ENCODE data around the gene KCNK4. TPM values are rescaled to one million over a fixed set of nuclear protein-coding genes. Genes with fewer than 3 reads are reported as not detected.
A peak's percentile ranks its signal among the peaks of the same experiment; 100 is the strongest.

The KCNK4 gene
- total and polyA plus RNA-seq, 12 donors, result 0.10 to 0.54 TPM; not detected in 10

DNA sequence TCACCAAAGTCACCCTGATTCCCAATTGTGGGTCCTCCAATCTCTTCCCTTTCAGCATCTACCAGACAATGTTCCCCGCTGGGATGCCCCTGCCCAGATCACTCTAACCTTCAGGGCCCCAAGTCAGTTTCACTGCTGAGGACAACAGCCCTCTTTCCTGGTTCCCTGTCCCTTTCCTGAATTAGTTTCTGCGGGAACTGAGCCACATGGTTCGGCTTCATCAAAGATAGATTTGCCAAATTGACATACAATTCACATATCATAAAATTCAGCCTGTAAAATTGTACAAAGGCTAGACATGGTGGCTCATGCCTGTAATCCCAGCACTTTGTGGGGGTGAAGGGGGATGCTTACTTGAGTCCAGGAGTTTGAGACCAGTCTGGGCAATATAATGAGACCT, 36.9 kb downstream of the KCNK4 start:
- no peaks in the 10 kb centered on the region for H3K27me3 ChIP-seq
- no peak overlapping the region for H3K27ac ChIP-seq
- H3K36me3 ChIP-seq (replicated peaks in 1 of 2), result no peaks in the 10 kb centered on the region
- TF ChIP-seq, protein P1, sequence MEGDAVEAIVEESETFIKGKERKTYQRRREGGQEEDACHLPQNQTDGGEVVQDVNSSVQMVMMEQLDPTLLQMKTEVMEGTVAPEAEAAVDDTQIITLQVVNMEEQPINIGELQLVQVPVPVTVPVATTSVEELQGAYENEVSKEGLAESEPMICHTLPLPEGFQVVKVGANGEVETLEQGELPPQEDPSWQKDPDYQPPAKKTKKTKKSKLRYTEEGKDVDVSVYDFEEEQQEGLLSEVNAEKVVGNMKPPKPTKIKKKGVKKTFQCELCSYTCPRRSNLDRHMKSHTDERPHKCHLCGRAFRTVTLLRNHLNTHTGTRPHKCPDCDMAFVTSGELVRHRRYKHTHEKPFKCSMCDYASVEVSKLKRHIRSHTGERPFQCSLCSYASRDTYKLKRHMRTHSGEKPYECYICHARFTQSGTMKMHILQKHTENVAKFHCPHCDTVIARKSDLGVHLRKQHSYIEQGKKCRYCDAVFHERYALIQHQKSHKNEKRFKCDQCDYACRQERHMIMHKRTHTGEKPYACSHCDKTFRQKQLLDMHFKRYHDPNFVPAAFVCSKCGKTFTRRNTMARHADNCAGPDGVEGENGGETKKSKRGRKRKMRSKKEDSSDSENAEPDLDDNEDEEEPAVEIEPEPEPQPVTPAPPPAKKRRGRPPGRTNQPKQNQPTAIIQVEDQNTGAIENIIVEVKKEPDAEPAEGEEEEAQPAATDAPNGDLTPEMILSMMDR (IDR thresholded peaks at IDR 0.05), result no peak
- no peak for TF ChIP-seq POLR2A (IDR thresholded peaks at IDR 0.05)
- 92 to 97% (median 94%) methylated on average over 3 of the region's 3 CpGs for whole genome bisulfite sequencing, 4 donors
- no peak for DNase-seq
- no peaks in the 10 kb centered on the region for H3K9me3 ChIP-seq (replicated peaks in 1 of 3)
- H3K4me1 ChIP-seq (replicated peaks in 1 of 2), result peaks cover 9 to 16% of the 10 kb centered on the region in 2 donors
- intact Hi-C loops (cut with DNase I), result no loop called here
- H3K4me3 ChIP-seq, result no peak overlapping the region

GRCh38 chr11:64330888-64331287, 39.8 kb downstream of the KCNK4 start:
- TF ChIP-seq, protein P1 (IDR thresholded peaks at IDR 0.05), result no peak
- TF ChIP-seq POLR2A (IDR thresholded peaks at IDR 0.05), result no peak
- intact Hi-C loops (cut with DNase I), result no loop called here
- Histone ChIP-seq H3K4me1 (replicated peaks in 1 of 2) (peaks cover 9 to 16% of the 10 kb centered on the region in 2 donors), H3K4me3 (no peak overlapping the region), H3K27ac (no peak overlapping the region), H3K36me3 (replicated peaks in 1 of 2) (no peaks in the 10 kb centered on the region), H3K9me3 (replicated peaks in 1 of 3) (no peaks in the 10 kb centered on the region), H3K27me3 (no peaks in the 10 kb centered on the region)
- DNase-seq, result no peak
- WGBS, 4 donors, result 84 to 91% (median 86%) methylated on average over 9 to 11 of the region's 11 CpGs

DNA sequence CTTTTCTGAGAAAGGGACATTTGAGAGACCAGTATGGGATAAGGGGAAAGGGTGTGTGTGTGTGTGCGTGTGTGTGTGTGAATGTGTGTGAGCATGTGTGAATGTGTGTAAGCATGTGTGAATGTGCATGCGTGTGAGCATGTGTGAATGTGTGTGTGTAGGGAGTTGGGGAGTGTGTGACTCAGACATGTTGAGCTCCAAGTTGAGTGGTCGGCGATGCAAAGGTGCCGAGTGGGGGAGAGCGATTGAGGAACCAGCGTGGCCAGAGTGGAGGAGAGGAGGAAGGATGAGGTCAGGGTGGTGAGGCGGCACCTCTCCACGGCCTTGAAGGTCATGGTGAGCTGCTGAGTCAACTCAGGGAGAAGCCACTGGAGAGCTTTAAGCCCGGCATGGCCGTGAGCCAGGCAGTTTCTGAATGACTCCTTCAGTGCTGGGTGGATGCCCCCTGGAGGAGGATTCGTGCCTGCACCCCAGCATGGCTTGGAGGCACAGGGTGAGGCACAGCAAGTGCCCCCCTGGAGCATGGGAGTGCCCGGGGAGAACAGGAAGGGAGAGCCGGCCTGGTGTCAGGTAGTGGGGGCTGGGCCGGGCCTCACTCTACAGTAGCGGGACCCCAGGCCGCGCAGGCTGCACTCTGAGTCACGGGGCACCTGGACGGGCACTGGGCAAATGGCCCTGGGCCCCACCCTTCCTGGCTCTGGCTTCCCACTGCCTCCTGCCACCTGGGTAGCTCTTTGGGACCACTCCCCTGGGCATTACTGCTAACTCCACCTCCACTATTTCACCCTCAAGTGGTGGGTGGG, 40.7 kb downstream of the KCNK4 start:
- peak overlapping the region in 3 of 5 donors; percentile 26 to 66 (median 53) for H3K27ac ChIP-seq
- peaks cover 9 to 16% of the 10 kb centered on the region in 2 donors for H3K4me1 ChIP-seq (replicated peaks in 1 of 2)
- intact Hi-C loops (cut with DNase I), result no loop called here
- WGBS, 4 donors, result 20 to 26% (median 20%) methylated on average over 13 to 20 of the region's 20 CpGs
- DNase-seq, result peak; percentile 86 to 99 (median 97)
- no peaks in the 10 kb centered on the region for H3K36me3 ChIP-seq (replicated peaks in 1 of 2)
- H3K4me3 ChIP-seq, result peak overlapping the region in 1 of 4 donors; percentile 19
- H3K27me3 ChIP-seq, result no peaks in the 10 kb centered on the region
- H3K9me3 ChIP-seq (replicated peaks in 1 of 3), result no peaks in the 10 kb centered on the region
- TF ChIP-seq POLR2A (IDR thresholded peaks at IDR 0.05), result peak in 1 of 2 donors; percentile 26
- TF ChIP-seq, protein P1 (IDR thresholded peaks at IDR 0.05), result peak; percentile 39 to 81 (median 73)

DNA sequence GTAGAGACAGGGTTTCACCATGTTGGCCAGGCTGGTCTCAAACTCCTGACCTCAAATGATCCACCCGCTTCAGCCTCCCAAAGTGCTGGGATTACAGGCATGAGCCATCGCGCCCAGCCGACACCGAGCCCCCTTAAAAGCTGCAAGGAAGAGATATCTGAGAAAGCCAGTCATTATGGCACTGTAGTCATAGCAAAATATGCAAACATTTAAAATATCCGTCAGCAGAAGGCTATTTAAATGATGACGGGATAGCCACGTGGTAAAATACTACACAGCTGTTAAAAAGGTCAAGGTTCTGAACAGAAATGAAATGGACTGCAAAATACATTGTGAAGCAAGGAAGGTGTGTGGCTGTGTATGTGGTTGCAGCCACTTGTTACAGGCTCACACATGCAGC, 42.5 kb downstream of the KCNK4 start:
- no peak for DNase-seq
- TF ChIP-seq POLR2A (IDR thresholded peaks at IDR 0.05), result no peak
- TF ChIP-seq, protein P1 (IDR thresholded peaks at IDR 0.05), result no peak
- H3K27ac ChIP-seq, result no peak overlapping the region
- no peaks in the 10 kb centered on the region for H3K27me3 ChIP-seq
- WGBS, 4 donors, result 71 to 76% (median 74%) methylated on average over 7 to 8 of the region's 8 CpGs
- H3K36me3 ChIP-seq (replicated peaks in 1 of 2), result no peaks in the 10 kb centered on the region
- intact Hi-C loops (cut with DNase I), result no loop called here
- no peak overlapping the region for H3K4me3 ChIP-seq
- H3K4me1 ChIP-seq (replicated peaks in 1 of 2), result peaks cover 9 to 16% of the 10 kb centered on the region in 2 donors
- no peaks in the 10 kb centered on the region for H3K9me3 ChIP-seq (replicated peaks in 1 of 3)

All from adrenal gland (tissue), 12 donors.